ENCODE measurements around the gene PABPN1L.
"Not testable (repeated sequence)": the region's sequence is repeated elsewhere in the genome, so short reads cannot be mapped to it uniquely, and the experiment has no call there.

GRCh38 chr16:88894266-88894665, 27.8 kb upstream of the PABPN1L start:
- TF ChIP-seq, protein P1, sequence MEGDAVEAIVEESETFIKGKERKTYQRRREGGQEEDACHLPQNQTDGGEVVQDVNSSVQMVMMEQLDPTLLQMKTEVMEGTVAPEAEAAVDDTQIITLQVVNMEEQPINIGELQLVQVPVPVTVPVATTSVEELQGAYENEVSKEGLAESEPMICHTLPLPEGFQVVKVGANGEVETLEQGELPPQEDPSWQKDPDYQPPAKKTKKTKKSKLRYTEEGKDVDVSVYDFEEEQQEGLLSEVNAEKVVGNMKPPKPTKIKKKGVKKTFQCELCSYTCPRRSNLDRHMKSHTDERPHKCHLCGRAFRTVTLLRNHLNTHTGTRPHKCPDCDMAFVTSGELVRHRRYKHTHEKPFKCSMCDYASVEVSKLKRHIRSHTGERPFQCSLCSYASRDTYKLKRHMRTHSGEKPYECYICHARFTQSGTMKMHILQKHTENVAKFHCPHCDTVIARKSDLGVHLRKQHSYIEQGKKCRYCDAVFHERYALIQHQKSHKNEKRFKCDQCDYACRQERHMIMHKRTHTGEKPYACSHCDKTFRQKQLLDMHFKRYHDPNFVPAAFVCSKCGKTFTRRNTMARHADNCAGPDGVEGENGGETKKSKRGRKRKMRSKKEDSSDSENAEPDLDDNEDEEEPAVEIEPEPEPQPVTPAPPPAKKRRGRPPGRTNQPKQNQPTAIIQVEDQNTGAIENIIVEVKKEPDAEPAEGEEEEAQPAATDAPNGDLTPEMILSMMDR (IDR thresholded peaks at IDR 0.05; ENCODE audit: extremely low read depth in 1 of 2, insufficient read depth in 1 of 2, low read depth in 1 of 2, low read length in 2 of 2): not testable (repeated sequence)
- not testable (repeated sequence) for TF ChIP-seq POLR2A (IDR thresholded peaks at IDR 0.05; ENCODE audit: low read depth, low read length); POLR2AphosphoS5 (IDR thresholded peaks at IDR 0.05; ENCODE audit: insufficient read depth, low read depth, low read length); MAX (IDR thresholded peaks at IDR 0.05; ENCODE audit: insufficient read depth, insufficient read length); GATA2 (IDR thresholded peaks at IDR 0.05; ENCODE audit: insufficient read depth, insufficient read length, low read depth, low read length)

Data from endothelial cell of umbilical vein (primary cell).